ACHN (cell line): ENCODE results near the gene APOBEC3B.
"Not testable (repeated sequence)": the region's sequence is repeated elsewhere in the genome, so short reads cannot be mapped to it uniquely, and the experiment has no call there.

Experiments
- DNase-seq: peaks from one replicate; pipeline ENCODE4 v3.0.0-alpha.2; 2015
- in situ Hi-C: cut with HindIII; loops from 2 replicates; pipeline ENCODE4 v1.10.0; 2017; ENCODE audit warnings: low sequenced_read_pairs, low pct_ligation_motif_present, low pct_unique_long_range_greater_than_20kb

Gene APOBEC3B

DNA sequence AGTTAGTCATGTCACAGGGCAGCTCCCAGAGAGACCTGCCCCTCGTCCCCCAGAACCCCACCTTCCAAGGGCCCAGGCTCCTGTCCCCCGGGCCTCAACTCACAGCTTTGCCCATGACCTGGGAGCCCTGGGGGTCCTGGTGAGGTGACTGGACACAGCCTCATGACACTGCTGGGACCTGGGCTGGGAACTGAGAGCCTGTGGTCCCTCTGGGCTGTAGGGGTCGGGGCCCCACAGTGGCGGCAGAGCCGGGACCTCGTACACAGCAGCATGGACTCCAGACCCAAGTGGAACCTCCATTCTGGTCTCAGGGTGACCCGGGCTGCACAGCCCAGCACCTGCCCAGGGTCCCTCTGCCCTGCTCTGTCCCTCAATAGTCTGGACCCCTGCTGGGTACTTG, 17.8 kb upstream of the APOBEC3B start:
- DNase-seq, result no peak
- in situ Hi-C loops, result no loop called here

DNA sequence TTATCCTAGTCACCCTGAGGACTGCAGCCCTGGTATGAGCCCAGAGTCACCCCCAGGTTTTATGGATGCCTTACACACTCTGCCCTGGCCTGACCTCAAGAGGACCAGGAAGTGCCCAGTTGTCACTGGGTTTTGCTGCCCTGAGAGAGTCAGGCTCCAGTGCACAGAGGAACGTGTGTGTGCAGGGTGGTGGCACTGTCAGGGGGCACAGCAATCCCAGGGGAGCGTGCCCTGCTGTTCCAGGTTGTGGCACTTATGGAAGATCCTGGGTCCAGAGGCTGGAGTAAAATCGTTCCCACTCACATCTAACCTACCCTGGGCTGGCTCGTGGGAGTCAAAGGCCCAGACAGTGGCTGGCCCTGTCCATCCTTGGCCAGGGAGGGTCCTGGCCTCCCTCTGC, 17.2 kb upstream of the APOBEC3B start:
- no peak for DNase-seq
- in situ Hi-C loops, result no loop called here

DNA sequence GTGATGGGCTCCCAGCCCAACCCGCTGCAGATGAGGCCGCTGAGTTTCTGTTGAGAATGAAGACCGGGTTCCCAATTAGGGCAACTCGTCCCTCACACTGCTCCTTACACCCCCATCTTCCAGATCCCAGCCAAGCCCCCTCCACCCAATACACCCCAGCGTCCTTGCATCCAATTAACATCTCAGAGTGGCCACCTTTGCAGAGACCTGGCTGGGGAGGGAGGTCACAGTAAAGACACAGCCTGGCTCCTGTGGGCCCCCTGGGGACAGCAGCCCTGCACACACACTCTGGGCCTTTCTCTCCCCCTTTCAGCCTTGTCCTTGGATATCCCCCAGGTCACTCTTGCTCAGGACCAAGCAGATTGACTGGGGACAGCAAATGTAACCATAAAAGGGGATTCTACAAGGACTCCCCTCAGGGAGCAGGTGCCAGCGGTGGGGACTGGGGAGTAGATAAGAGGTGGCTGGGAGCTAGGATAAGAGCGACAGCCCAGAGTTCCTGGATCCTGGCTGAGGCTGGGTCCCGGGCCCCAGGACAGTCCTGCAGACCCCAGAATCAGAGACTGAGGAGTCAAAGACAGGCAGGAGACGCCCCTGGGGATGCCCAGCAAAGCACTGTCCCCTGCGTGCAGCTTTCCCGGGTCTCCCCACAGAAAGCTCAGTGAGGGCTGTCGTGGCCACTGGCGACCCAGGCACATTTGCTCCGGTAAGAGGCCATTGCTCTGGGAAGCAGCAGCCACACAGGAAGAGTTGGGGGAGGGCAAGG, 16.4 kb upstream of the APOBEC3B start:
- in situ Hi-C loops, result no loop called here
- no peak for DNase-seq

DNA sequence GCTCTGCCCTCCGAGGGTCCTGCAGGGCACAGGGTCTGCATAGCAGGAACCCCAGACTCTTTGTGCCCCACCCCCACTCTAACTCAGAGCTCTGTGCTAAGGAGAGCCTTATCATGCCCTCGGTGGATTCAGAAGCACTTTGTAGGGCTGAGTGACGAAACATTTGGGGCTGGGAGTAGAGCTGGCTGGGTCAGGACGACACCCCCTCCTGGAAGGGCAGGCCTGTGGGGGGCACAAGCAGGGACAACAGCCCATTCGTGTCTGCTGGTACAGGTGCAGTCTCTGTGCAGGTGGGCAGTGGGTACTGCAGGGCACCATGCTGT, 15.8 kb upstream of the APOBEC3B start:
- in situ Hi-C loops, result no loop called here
- DNase-seq, result no peak

DNA sequence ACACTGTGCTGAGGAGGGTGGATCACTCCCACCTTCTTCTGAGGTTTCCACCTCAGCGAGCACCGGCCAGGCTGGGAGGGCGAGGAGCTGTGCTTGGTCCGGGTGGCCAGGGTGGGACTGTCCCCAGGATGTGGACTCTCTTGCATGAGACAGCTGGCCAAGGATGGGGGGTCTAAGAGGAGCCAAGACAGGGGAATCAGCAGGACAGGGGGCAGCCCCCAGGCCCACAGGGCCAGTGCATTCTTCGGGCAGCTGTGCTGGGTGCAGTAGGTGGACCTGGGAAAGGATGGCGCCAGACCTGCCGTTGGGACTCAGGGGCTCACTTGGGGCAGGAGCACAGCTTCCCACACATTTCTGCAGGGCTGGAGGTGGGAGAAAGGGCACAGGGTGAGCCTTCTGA, 15.2 kb upstream of the APOBEC3B start:
- in situ Hi-C loops, result no loop called here
- no peak for DNase-seq

DNA sequence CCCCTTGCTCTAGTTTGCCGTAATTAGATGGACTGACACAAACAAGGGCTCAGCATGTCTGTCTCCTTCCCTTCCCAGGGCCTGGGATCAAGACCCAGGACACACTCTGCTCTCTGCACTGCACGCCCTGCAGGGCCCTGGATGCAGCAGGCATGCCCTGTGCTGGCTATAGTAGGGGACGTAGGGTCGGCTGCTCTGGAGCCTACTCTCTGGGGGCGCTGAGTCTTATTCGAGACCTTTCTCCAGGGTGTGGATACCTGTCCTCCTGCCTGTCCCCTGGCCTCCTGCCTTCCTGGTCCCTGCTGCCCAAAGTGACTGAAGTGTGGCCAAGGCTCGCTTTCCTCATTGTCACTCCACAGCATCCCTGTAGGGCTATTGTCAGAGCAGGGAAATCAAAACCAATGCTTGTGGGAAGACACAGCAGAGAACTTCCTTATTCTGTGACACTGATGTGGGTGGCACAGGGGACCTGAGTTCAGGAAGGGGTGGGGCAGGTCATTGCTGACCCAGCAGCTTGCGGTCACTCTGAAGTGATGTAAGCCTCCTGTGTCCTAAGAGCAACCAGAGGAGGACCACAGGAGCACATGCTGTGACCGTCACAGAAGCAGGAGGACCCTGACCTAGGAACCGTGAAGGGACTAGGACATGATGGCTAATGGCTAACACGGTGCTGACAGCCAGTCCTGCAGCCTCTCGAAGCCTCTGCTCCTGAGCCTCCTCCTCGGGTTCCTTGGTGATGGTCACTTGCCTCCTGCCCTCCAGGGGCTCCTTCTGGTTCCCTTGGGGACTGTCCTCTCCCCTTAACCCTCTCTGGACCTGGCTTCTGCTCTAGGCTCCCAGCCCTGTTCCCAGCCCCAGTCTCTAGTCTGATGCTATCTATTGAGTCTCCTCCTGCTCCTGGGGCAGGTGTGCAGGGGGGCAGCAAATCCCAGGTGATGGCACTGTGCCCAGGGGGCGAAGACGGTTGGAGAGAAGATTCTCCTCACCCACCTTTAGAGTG, 14.4 kb upstream of the APOBEC3B start:
- in situ Hi-C loops, result no loop called here
- no peak for DNase-seq

DNA sequence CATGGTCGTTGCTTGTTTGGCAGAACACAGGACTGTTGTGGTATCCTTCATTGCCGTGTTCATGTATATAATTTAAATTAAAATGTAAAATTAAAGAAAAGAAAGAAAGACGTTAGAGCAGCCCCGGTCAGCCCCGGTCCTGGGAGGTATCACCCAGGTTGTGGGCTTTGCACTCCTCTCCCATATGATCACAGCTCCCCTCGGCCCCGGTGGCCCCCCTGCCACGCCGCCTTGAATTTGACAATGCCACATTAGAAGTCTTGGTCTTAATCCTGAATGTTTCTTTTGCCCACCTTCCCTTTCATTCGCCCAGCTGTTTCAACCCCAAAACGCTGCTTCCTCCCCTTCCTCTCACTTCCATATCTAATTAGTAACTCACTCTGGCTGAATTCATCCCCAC, 13.3 kb upstream of the APOBEC3B start:
- no peak for DNase-seq
- in situ Hi-C loops, result no loop called here

DNA sequence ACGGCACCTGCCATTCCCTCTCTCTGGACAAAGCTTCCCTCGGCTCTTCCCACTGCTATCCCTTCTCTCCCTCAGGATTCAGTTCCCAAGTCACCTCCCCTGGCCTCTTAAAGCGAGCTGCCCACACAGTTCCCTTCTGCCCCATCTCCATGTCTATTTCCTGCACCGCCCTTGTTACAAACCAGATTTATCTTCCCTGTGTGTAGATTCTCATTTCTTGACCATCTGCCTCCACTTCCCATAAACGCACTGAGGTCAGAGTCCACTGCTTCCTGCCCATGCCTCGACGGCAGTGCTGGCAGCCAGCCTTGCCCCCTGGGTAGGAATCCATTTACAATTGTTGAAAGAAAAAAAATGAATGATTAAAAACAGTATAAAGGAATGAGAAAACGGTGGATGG, 11.6 kb upstream of the APOBEC3B start:
- in situ Hi-C loops, result no loop called here
- DNase-seq, result no peak

DNA sequence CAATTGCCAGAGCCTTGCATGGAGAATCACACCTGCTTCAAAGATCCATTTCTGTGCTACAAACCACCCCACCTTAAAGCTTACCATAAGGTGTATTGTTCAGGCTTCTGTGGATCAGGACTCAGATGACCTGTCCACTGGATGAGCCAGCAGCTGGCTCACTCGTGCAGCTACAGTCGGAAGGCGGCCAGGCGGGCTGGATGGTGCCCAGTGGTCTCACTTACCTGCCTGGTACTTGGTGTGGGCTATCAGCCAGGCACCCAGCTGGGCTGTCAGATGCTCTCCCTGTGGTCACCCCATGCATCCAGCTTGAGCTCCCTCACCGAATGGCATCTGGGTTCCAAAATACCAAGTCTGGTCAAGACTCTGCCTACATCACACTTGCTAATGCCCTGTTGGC, 10.9 kb upstream of the APOBEC3B start:
- in situ Hi-C loops, result no loop called here
- DNase-seq, result no peak

DNA sequence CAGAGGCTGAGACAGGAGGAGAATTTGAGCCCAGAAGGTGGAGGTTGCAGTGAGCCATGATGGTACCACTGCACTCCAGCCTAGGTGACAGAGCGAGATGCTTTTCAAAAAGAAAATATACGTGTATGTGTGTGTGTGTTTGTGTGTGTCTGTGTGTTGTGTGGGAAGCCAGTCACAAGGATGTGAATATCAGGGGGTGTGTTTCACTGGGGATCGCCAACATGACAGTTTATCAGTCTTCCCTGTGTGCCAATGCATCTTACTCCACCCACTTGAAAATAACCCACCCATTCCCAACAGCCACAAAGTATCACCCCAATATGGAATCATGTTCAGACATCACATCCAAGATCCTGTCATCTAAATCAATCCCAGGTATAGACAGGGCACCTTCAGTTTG, 10.4 kb upstream of the APOBEC3B start:
- in situ Hi-C loops, result no loop called here

DNA sequence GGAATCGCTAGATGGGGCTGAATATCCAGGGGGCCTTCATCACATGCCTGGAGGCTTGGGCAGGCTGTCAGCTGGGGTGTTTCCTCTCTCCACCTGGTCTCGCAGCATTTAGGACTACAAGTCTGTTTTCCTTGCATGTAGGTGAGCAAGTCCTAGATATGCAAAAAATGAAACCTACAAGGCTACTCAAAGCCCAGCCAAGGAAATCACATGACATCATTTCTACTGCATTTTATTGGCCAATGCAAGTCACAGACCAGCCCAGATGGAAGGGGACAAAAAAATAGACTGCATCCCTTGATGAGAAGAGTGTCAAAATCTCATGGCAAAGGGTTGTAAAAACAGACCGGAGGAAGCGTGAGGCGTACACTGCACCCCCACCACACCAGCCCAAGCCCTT, 9.6 kb upstream of the APOBEC3B start:
- in situ Hi-C loops, result no loop called here
- no peak for DNase-seq

More for the DNA sequence above, 10.4 kb upstream of the APOBEC3B start:
- no peak for DNase-seq

DNA sequence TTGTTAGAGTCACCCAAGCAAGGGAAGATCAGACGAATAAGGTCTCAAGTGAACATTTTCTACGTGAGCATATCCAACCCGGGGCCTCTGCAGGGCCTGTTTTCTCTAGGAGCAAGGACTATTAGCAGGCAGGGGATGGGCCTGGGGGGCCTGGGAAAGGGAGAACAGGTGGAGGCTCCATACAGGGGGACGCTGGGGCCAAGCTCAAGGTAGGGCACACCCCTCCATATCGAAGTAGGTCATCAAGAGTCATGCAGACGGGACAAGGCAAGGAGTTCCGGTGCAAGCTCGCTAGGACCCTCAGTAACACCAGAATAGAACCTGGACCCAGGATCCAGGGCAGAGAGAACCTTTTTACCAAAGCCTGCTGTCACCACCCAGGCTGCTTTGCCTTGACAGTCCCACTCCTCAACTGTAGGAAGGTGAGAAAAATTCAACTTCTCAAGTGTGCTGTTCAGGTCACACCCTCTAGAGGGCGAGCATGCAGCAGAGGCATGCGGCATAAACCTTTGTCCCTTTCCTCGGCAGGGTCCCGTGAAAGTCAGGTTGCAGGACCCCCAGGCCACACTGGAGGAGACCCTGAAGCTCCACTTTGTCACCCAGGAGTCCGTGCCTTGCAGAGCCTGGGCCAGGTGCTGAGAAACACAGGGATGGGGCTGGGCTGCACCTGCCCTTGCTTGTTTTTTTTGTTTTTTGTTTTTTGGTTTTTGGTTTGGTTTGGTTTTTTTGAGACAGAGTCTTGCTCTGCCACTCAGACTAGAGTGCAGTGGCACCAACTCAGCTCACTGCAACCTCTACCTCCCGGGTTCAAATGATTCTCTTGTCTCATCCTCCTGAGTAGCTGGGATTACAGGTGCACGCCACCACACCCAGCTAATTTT, 8.6 kb upstream of the APOBEC3B start:
- peak; percentile 46 for DNase-seq

DNA sequence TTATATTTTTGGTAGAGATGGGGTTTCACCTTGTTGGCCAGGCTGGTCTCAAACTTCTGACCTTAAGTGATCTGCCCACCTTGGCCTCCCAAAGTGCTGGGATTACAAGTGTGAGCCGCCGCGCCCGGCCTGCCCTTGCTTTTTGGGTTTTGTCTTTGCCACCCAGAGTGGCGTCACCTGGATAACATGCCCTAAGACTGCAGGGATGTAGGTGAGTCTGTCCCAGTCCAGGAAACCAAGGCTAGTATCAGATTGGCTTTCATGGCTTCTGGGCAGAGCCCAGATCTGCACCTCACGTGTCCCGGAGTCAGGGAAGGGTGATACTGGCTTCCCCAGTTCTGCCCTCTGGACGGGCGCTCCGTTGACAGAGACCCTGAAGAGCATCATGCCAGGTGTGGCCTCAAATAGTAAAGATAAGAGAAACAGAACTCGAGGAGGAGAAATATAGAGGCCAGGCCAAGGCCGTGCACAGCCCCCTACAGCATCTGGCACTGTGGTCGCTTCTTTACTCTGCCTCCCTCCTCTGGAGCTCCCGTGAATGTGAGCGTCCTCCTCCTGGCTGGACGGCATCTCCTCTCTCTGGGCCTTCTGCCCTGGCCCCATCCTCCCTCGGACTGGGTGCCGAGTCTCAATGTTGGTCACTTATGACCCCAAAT, 7.8 kb upstream of the APOBEC3B start:
- in situ Hi-C loops, result no loop called here

More for the DNA sequence above, 8.6 kb upstream of the APOBEC3B start:
- in situ Hi-C loops, result no loop called here

DNA sequence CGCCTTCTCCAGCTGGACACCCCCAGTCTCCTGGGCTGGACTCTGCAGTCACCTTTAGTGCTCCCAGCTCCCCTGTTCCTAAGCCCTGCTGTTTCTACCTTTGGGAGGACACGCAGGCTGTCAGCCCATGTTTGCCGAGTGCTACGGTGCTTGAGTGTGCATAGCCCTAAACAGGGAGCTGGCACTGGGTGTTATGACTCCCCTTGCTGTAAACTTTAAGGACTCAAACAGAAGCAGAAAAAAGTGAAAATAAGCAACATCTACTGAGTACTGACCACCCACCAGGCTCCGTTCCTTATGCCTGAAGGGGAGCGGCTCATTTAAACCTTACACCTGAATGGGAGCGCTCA, 7.3 kb upstream of the APOBEC3B start:
- in situ Hi-C loops, result no loop called here

More for the DNA sequence above, 7.8 kb upstream of the APOBEC3B start:
- DNase-seq, result no peak

DNA sequence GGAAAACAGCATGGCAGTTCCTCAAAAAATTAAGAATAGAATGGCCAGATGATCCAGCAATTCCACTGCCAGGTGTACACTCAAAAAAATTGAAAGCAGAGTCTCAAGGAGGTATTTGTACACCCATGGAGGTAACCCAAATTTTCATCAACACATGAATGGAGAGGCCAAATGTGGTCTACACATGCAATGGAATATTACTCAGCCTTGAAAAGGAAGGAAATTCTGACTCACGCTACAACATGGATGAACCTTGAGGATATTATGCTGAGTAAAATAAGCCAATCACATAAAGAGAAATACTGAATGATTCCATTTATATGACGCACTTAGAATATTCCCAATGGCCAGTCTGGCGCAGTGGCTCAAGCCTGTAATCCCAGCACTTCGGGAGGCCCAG, 4.9 kb upstream of the APOBEC3B start:
- DNase-seq, in situ Hi-C loops: not testable (repeated sequence)

More for the DNA sequence above, 7.3 kb upstream of the APOBEC3B start:
- DNase-seq, result no peak

DNA sequence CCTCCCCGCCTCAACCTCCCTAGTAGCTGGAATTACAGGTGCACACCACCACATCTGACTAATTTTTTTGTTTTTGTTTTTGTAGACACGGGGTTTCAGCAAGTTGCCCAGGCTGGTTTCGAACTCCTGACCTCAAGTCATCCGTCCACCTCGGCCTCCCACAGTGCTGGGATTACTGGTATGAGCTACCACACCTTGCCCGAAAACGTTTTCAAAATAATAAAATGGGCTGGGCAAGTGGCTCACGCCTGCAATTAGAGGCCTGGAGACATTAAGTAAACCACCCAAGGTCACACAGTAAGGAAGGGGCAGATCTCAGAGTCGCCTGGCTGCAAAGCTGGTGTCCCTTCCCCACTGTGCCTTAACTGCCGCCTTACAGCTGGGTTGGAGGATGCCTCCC, 1.6 kb upstream of the APOBEC3B start:
- in situ Hi-C loops, DNase-seq: not testable (repeated sequence)

DNA sequence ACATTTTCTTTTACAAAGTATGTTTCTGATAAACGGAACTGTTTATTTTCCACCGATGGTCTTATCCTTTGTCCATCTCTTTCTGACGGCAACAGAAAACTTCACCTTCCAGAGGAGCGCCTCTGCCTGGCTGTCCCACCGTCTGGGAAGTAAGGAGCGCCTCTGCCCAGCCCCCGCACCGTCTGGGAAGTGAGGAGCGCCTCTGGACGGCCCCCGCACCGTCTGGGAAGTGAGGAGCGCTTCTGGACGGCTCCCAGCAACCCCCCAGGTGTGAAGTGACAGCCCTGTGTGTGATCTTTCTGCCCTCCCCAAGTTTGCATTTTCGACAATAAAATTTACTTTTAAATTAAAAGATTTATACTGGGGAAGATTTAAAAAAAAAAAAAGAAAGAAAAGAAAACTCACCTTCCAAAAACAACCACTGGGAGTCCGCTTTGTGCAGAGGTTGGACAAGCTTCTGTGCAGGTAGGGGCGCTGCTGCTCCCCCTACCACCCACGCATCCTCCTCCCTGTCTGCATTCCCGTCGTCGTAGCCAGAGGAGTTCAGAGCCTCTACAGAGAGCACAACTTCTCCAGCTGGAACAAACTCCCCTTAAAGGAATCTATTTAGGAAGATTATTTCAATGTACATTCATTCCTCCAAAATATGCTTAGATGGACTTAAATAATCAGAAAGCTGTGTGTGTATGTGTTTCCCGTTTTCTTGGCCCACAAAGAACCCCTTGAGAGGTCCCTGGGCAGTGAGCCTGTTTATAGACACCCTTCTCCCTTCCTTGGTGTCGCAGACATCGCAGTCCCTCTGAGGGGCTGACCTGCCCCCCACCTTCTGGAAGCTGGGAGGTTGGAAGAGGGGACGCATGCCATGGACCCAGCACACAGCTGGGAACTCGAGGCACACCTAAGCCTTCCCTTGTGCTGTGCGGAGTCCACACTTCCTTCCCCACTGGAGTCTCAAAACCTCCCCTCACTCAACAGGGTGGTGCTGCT, 849 bp upstream of the APOBEC3B start:
- DNase-seq, result peak; percentile 72
- in situ Hi-C loops, result no loop called here
